Tibial nerve (tissue), 4 donors: ENCODE results near the gene PTPRA.

ENCODE experiments used
- CTCF ChIP-seq, 5 experiments: fragments of 200-600 bp in 3 of 5; fragments of 450-650 bp in 2 of 5; sonication (generic) in 3 of 5; IDR thresholded peaks; one replicate each; pipeline ENCODE4 v1.5.1; 2016 to 2019; ENCODE audit warnings: antibody characterized with exemption in 5 of 5, mild to moderate bottlenecking in 3 of 5, moderate library complexity in 2 of 5
- EP300 ChIP-seq, 2 donors: sonication (generic); formaldehyde crosslinking; IDR thresholded peaks; one replicate each; pipeline ENCODE4 v1.6.1; 2017; ENCODE audit warnings: antibody characterized with exemption in 2 of 2, mild to moderate bottlenecking in 1 of 2
- POLR2A ChIP-seq, 2 donors: fragments of 450-650 bp; IDR thresholded peaks; one replicate each; pipeline ENCODE4 v1.6.1; 2017; ENCODE audit warnings: antibody characterized with exemption in 2 of 2, mild to moderate bottlenecking in 2 of 2, moderate library complexity in 2 of 2

- TF ChIP-seq CTCF (IDR thresholded peaks at IDR 0.05) (no peak), POLR2A (IDR thresholded peaks at IDR 0.05) (no peak), EP300 (IDR thresholded peaks at IDR 0.05) (no peak)
Observed at GRCh38 chr20:2995796-2996195, 122.5 kb downstream of the PTPRA start.
